H1 (cell line): ENCODE measurements around the gene TMEM181. TPM values are rescaled to one million over a fixed set of nuclear protein-coding genes. Genes with fewer than 3 reads are reported as not detected.

Experiments used
- CTCF ChIA-PET: fragments of 300-600 bp; sonication (Branson Sonifier 250); formaldehyde crosslinking; loops from one replicate; lab custom pipeline; 2021; ENCODE audit not compliant: partially characterized antibody; lab: Charles Lee
- POLR2A ChIA-PET: fragments of 300-600 bp; sonication (Branson Sonifier 250); formaldehyde crosslinking; loops from one replicate; lab custom pipeline; 2021; ENCODE audit warnings: inconsistent platforms; ENCODE audit not compliant: partially characterized antibody; lab: Charles Lee
- DNase-seq, 2 experiments: peaks; one replicate each; pipeline versions ENCODE4 v3.0.0 to v3.0.0-alpha.2; 2010 to 2022; ENCODE audit warnings: low spot score in 2 of 2, low read depth in 1 of 2, mixed read lengths in 1 of 2
- FAIRE-seq: peaks from 2 replicates; lab custom pipeline; 2011; peaks lifted over from hg19 to GRCh38; lab: Jason Lieb, UNC
- H2AFZ ChIP-seq: 2 replicates; pipeline ENCODE4 v1.8.1; 2012; ENCODE audit warnings: low read length, inconsistent platforms
- H2AK5ac ChIP-seq: 2 replicates; pipeline ENCODE4 v1.6.1; 2013; ENCODE audit warnings: low read depth, low read length
- H2BK120ac ChIP-seq: replicated peaks from 2 replicates; pipeline ENCODE3; 2013; ENCODE audit warnings: low read depth, low read length, inconsistent platforms
- H2BK12ac ChIP-seq: 2 replicates; pipeline ENCODE4 v1.6.1; 2013; ENCODE audit warnings: low read depth, low read length
- H2BK15ac ChIP-seq: 2 replicates; pipeline ENCODE4 v1.6.1; 2013; ENCODE audit warnings: low read length
- H2BK20ac ChIP-seq: 2 replicates; pipeline ENCODE4 v1.6.1; 2013; ENCODE audit warnings: low read length
- H2BK5ac ChIP-seq: 2 replicates; pipeline ENCODE4 v1.6.1; 2013; ENCODE audit warnings: low read depth, low read length
- H3K14ac ChIP-seq: 2 replicates; pipeline ENCODE4 v1.6.1; 2013; ENCODE audit warnings: inconsistent platforms; ENCODE audit not compliant: insufficient read length
- H3K18ac ChIP-seq: 2 replicates; pipeline ENCODE4 v1.6.1; 2013; ENCODE audit warnings: low read length; ENCODE audit errors: extremely low read depth
- H3K23ac ChIP-seq: 2 replicates; pipeline ENCODE4 v1.6.1; 2013; ENCODE audit warnings: inconsistent platforms; ENCODE audit not compliant: insufficient read length
- H3K23me2 ChIP-seq: 2 replicates; pipeline ENCODE4 v1.6.1; 2013; ENCODE audit warnings: low read depth, low read length
- H3K27ac ChIP-seq: 2 replicates; pipeline ENCODE4 v1.6.1; 2011; ENCODE audit warnings: low read depth, low read length, inconsistent platforms
- H3K27me3 ChIP-seq, 4 experiments: replicated peaks in 1 of 4; 1 replicate in 1 of 4; 2 replicates in 3 of 4; pipeline versions ENCODE4 v1.6.1 to v1.8.1; 2011 to 2013; ENCODE audit warnings: low read length in 3 of 4, mild to moderate bottlenecking in 3 of 4, inconsistent platforms in 2 of 4, mixed read lengths in 2 of 4, moderate library complexity in 1 of 4; ENCODE audit not compliant: control insufficient read depth in 3 of 4, insufficient read depth in 3 of 4; ENCODE audit errors: extremely low read depth in 1 of 4
- H3K36me3 ChIP-seq, 4 experiments: 2 replicates each; pipeline versions ENCODE4 v1.6.1 to v1.8.1; 2011 to 2013; ENCODE audit warnings: mild to moderate bottlenecking in 4 of 4, low read length in 3 of 4, moderate library complexity in 2 of 4, control low read depth in 1 of 4, inconsistent platforms in 1 of 4; ENCODE audit not compliant: insufficient read depth in 4 of 4, control insufficient read depth in 2 of 4
- H3K4ac ChIP-seq: replicated peaks from 2 replicates; pipeline ENCODE3; 2013; ENCODE audit warnings: low read length, low read depth, mixed read lengths, inconsistent platforms; ENCODE audit not compliant: insufficient read length
- H3K4me1 ChIP-seq, 4 experiments: replicated peaks in 1 of 4; 1 replicate in 1 of 4; 2 replicates in 3 of 4; pipeline versions ENCODE4 v1.6.1 to v1.8.1; 2011 to 2013; ENCODE audit warnings: low read length in 3 of 4, inconsistent platforms in 2 of 4, mixed read lengths in 1 of 4; ENCODE audit not compliant: insufficient read depth in 4 of 4, control insufficient read depth in 3 of 4
- H3K4me2 ChIP-seq, 2 experiments: 2 replicates each; pipeline versions ENCODE4 v1.6.1 to v1.8.1; 2011 to 2013; ENCODE audit warnings: low read depth in 2 of 2, low read length in 2 of 2, control low read depth in 1 of 2, inconsistent platforms in 1 of 2, mild to moderate bottlenecking in 1 of 2; ENCODE audit not compliant: insufficient read depth in 1 of 2
- H3K4me3 ChIP-seq, 4 experiments: fragments of 200-600, 300-600 bp in 1 of 4; sonication (generic), shearing (Covaris generic), sonication (Bioruptor Twin) in 1 of 4; 2 replicates each; pipeline versions ENCODE4 v1.5.1 to v1.8.1; 2011 to 2016; ENCODE audit warnings: low read length in 4 of 4, low read depth in 3 of 4, control low read depth in 2 of 4, inconsistent platforms in 2 of 4, mild to moderate bottlenecking in 2 of 4, mixed read lengths in 1 of 4, moderate library complexity in 1 of 4; ENCODE audit not compliant: insufficient read depth in 2 of 4; ENCODE audit errors: extremely low read depth in 1 of 4
- H3K56ac ChIP-seq: replicated peaks from 2 replicates; pipeline ENCODE3; 2013; ENCODE audit warnings: low read depth, mild to moderate bottlenecking, mixed read lengths, low read length, inconsistent platforms; ENCODE audit not compliant: insufficient read length
- H3K79me1 ChIP-seq: 2 replicates; pipeline ENCODE4 v1.6.1; 2013; ENCODE audit warnings: low read depth, low read length, control low read depth
- H3K79me2 ChIP-seq, 2 experiments: 2 replicates each; pipeline versions ENCODE4 v1.6.1 to v1.8.1; 2012 to 2013; ENCODE audit warnings: low read length in 2 of 2, mild to moderate bottlenecking in 2 of 2, inconsistent platforms in 1 of 2; ENCODE audit not compliant: insufficient read depth in 2 of 2, control insufficient read depth in 1 of 2
- H3K9ac ChIP-seq, 4 experiments: replicated peaks in 1 of 4; 1 replicate in 1 of 4; 2 replicates in 3 of 4; pipeline versions ENCODE4 v1.6.1 to v1.8.1; 2011 to 2013; ENCODE audit warnings: low read depth in 3 of 4, low read length in 3 of 4, control low read depth in 2 of 4, mild to moderate bottlenecking in 2 of 4, moderate library complexity in 2 of 4, inconsistent platforms in 1 of 4; ENCODE audit errors: extremely low read depth in 1 of 4
- H3K9me3 ChIP-seq, 2 experiments: 2 replicates each; pipeline versions ENCODE4 v1.6.1 to v1.8.1; 2012 to 2013; ENCODE audit warnings: mild to moderate bottlenecking in 2 of 2, moderate library complexity in 2 of 2, control low read depth in 1 of 2, inconsistent platforms in 1 of 2, low read depth in 1 of 2, low read length in 1 of 2, mixed read lengths in 1 of 2; ENCODE audit not compliant: insufficient read depth in 2 of 2
- H4K20me1 ChIP-seq, 2 experiments: replicated peaks in 1 of 2; 2 replicates each; pipeline versions ENCODE3 to v1.8.1; 2011 to 2013; ENCODE audit warnings: inconsistent platforms in 2 of 2, low read length in 2 of 2, mild to moderate bottlenecking in 1 of 2; ENCODE audit not compliant: insufficient read depth in 2 of 2, control insufficient read depth in 1 of 2
- H4K5ac ChIP-seq: 2 replicates; pipeline ENCODE4 v1.6.1; 2013; ENCODE audit warnings: low read length, low read depth, mixed read lengths, inconsistent platforms; ENCODE audit not compliant: insufficient read length
- H4K8ac ChIP-seq: 2 replicates; pipeline ENCODE4 v1.8.0; 2013; ENCODE audit warnings: mild to moderate bottlenecking, moderate library complexity, low read length, inconsistent platforms; ENCODE audit not compliant: insufficient read depth; ENCODE audit errors: extremely low read depth
- H4K91ac ChIP-seq: replicated peaks from 2 replicates; pipeline ENCODE3; 2013; ENCODE audit warnings: low read length, mixed read lengths, inconsistent platforms; ENCODE audit not compliant: insufficient read length
- ATF3 ChIP-seq: IDR thresholded peaks from 2 replicates; pipeline ENCODE4 v1.6.1; 2011; ENCODE audit warnings: low read depth, mild to moderate bottlenecking, low read length; ENCODE audit not compliant: insufficient read depth
- CREB1 ChIP-seq: IDR thresholded peaks from 2 replicates; pipeline ENCODE4 v1.6.1; 2012; ENCODE audit warnings: inconsistent platforms
- CTBP2 ChIP-seq: IDR thresholded peaks from 2 replicates; pipeline ENCODE4 v1.7.0; 2011; ENCODE audit warnings: borderline replicate concordance, mild to moderate bottlenecking, moderate library complexity, mixed read lengths, low read length; ENCODE audit not compliant: insufficient read depth, insufficient read length
- MAFK ChIP-seq: IDR thresholded peaks from 2 replicates; pipeline ENCODE4 v1.6.1; 2012; ENCODE audit warnings: low read depth, mild to moderate bottlenecking, improper control_type of control experiment, low read length
- PHF8 ChIP-seq: fragments of 200-600 bp; sonication (generic); conservative IDR thresholded peaks from 2 replicates; pipeline ENCODE4 v1.7.1; 2012; ENCODE audit warnings: low read depth, mild to moderate bottlenecking, inconsistent platforms, low read length, moderate library complexity
- RBBP5 ChIP-seq: IDR thresholded peaks from 2 replicates; pipeline ENCODE4 v1.7.1; 2012; ENCODE audit warnings: low read depth, mild to moderate bottlenecking, inconsistent platforms, low read length, moderate library complexity, borderline replicate concordance
- TEAD4 ChIP-seq: IDR thresholded peaks from 2 replicates; pipeline ENCODE4 v1.6.1; 2012; ENCODE audit warnings: low read depth, low read length, inconsistent platforms, mixed read lengths
- WGBS, 2 experiments: shearing (Covaris generic) in 1 of 2; methylation state at CpG; one replicate each; pipeline versions ENCODE4 v1.1.6 to v1.1.7; 2013 to 2015; ENCODE audit warnings: low lambda C conversion rate in 2 of 2, mixed read lengths in 2 of 2, inconsistent platforms in 1 of 2, low coverage in 1 of 2, missing lambda C conversion rate in 1 of 2; ENCODE audit not compliant: insufficient replicate concordance in 2 of 2, insufficient coverage in 1 of 2, insufficient read length in 1 of 2; ENCODE audit errors: extremely low coverage in 1 of 2, missing lambda C conversion rate in 1 of 2; 5-methylcytosine and 5-hydroxymethylcytosine counted together
- polyA plus RNA-seq, 7 experiments: library from polyadenylated mRNA; depleted of rRNA in 3 of 7; stranded (reverse) in 5 of 7; unstranded in 2 of 7; fragments of >200 nt in 5 of 7; fragments of 200-250 nt in 2 of 7; gene quantifications; 1 replicate in 5 of 7; 2 replicates in 1 of 7; 4 replicates in 1 of 7; pipeline versions ENCODE4 v1.2.1 to v1.2.3, GENCODE V29; 2011 to 2013; ENCODE audit warnings: missing spikeins in 2 of 7, mixed read lengths in 2 of 7
- total RNA-seq: library from RNA; stranded (reverse); fragmentation: NEBNext Ultra II Directional; extraction: Animal tissue kit (Norgen Biotek cat#: 25700); gene quantifications from 2 replicates; pipeline ENCODE4 v1.2.1, GENCODE V29; 2021

TMEM181 gene
- total and polyA plus RNA-seq, 2 of the 8 experiments (the other 6 are each of a cell fraction or from before 2014, with no cell fraction given), result 8.6 to 19.0 TPM

DNA sequence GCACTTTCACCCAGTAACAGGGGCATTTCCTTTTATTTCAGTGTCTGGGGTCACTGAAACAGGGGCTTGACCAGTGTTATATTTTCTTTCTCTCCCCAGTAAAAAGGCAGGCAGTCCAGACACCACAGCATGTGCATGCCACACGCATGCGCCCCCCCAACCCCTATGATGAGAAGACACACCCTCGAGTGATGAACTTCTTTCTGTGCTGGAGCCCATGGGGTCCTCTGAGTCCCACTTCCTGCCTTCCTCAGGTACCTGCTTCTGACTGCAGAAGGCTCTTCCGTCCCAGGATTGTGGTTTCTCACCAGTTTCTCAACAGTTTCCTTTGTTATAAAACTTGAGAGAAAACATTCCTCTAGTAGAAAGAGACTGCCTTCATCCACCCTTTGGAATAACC is 45.7 kb upstream of the TMEM181 start:
- Histone ChIP-seq H3K4me1 (peaks cover 0 to 5% (median 4%) of the 10 kb centered on the region in 4 experiments; a peak in 4 of 7 replicates), H3K56ac (no peak overlapping the region), H3K4me2 (no peak overlapping the region), H2AFZ (no peak overlapping the region), H3K9ac (no peak overlapping the region; a peak in 1 of 7 replicates), H2BK12ac (no peak overlapping the region), H3K9me3 (no peaks in the 10 kb centered on the region), H3K79me1 (no peaks in the 10 kb centered on the region), H4K91ac (no peak overlapping the region), H3K18ac (no peak overlapping the region), H2BK15ac (no peak overlapping the region), H4K8ac (no peak overlapping the region), H2BK5ac (no peak overlapping the region), H4K20me1 (no peaks in the 10 kb centered on the region), H2AK5ac (no peak overlapping the region), H3K4me3 (no peak overlapping the region), H2BK120ac (no peak overlapping the region), H3K79me2 (no peaks in the 10 kb centered on the region), H4K5ac (no peak overlapping the region), H3K27me3 (no peaks in the 10 kb centered on the region), H3K36me3 (no peaks in the 10 kb centered on the region), H3K4ac (no peak overlapping the region), H3K23ac (no peak overlapping the region), H3K27ac (no peak overlapping the region), H3K23me2 (no peaks in the 10 kb centered on the region), H2BK20ac (no peak overlapping the region), H3K14ac (no peak overlapping the region)
- FAIRE-seq (no peak), DNase-seq (no peak)
- POLR2A ChIA-PET, result no interaction called here
- WGBS, 2 experiments, result 82% methylated on average over 4 of the region's 4 CpGs; no CpG with 5 or more reads in 1 of the 2 experiments
- CTCF ChIA-PET, result interaction anchor here (0.6 to 1.7 kb wide), 10 partner anchors 9 to 299 kb away, joined by 3 to 5 read pairs (median 4); no protein-coding TSS in a partner anchor
- no peak for TF ChIP-seq PHF8
- TF ChIP-seq CTBP2, result no peak
- TF ChIP-seq TEAD4, result no peak
- TF ChIP-seq MAFK, result no peak
- no peak for TF ChIP-seq RBBP5
- no peak for TF ChIP-seq ATF3
- TF ChIP-seq CREB1, result no peak
